Measurements from ENCODE around the gene PRKCH.

The PRKCH gene

DNA sequence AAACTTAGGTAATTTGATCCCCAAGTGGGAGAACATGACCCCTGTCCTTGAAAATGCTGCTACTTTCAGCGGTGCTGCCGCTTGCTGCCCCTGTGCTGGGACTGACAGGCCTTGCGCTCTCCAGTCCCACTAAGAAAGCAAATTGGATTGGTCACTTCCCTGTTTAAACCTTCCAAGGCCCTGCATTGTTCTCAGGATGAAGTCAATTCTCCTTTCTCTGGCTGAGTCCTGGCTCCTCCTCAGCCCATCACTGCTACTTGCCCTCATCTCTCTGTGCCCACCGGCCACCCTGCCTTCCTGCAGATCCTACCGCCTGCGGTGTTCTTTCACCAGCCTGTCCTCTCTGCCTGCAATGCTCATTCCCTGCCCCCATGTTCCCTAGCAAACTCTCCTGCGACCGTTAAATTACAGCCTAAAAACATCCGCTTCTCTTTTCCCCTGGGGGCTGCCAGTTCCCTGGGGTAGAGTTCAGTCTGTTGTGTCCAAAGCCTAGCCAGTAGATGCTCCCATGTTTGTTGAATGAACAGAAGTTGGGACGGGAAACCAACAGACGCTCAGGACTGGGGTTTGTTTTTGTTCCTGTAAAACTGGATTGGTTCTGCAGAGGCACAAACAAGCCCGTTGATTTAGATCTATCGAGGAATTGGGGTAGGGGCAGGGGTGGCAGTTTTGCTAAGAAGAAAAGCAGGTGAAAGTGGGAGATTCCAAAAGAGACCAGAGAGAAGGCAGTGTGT, 246.6 kb downstream of the PRKCH start:
- Histone ChIP-seq H3K4me3 (ENCODE audit: extremely low read depth, insufficient read depth, low read length, poor library complexity, severe bottlenecking) (no peak overlapping the region), H3K9me3 (ENCODE audit: control insufficient read depth, low read length) (no peaks in the 10 kb centered on the region), H3K36me3 (ENCODE audit: control insufficient read depth, insufficient read depth, low read length) (no peaks in the 10 kb centered on the region), H3K4me1 (ENCODE audit: control insufficient read depth, insufficient read depth, low read length, poor library complexity, severe bottlenecking) (peaks cover 83% of the 10 kb centered on the region), H3K27ac (ENCODE audit: low read depth, low read length, severe bottlenecking) (peak overlapping the region; percentile 67)
- WGBS, 2 experiments (ENCODE audit: insufficient coverage in 2 of 2) = 49 to 56% methylated on average over 13 of the region's 13 CpGs

DNA sequence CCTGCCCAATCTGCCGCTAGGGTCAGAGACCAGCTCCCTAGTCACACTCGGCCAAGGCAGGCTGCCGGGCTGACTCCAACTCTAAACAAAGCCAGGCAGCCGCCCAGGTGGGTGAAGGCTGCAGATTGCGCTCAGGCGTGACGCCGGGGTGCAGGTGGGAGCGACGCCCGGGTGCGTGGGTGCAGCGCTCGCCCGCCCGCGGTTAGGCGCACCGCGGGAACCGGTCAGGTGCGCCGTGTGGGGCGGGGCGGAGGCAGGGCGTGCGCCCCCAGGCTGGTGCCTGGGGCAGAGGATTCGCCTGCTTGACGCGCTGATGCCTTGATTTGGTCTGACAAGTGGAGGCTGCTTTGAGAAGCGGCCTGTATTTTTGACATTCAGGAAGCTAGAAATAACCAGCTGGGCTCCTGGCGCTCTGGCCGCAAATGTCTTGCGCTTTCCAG, 247.2 kb downstream of the PRKCH start:
- peaks cover 83% of the 10 kb centered on the region for H3K4me1 ChIP-seq (ENCODE audit: control insufficient read depth, insufficient read depth, low read length, poor library complexity, severe bottlenecking)
- H3K9me3 ChIP-seq (ENCODE audit: control insufficient read depth, low read length) = no peaks in the 10 kb centered on the region
- H3K27ac ChIP-seq (ENCODE audit: low read depth, low read length, severe bottlenecking) = peak overlapping the region; percentile 67
- 38 to 40% methylated on average over 31 to 33 of the region's 34 CpGs for WGBS, 2 experiments (ENCODE audit: insufficient coverage in 2 of 2)
- no peak overlapping the region for H3K4me3 ChIP-seq (ENCODE audit: extremely low read depth, insufficient read depth, low read length, poor library complexity, severe bottlenecking)
- H3K36me3 ChIP-seq (ENCODE audit: control insufficient read depth, insufficient read depth, low read length) = no peaks in the 10 kb centered on the region

DNA sequence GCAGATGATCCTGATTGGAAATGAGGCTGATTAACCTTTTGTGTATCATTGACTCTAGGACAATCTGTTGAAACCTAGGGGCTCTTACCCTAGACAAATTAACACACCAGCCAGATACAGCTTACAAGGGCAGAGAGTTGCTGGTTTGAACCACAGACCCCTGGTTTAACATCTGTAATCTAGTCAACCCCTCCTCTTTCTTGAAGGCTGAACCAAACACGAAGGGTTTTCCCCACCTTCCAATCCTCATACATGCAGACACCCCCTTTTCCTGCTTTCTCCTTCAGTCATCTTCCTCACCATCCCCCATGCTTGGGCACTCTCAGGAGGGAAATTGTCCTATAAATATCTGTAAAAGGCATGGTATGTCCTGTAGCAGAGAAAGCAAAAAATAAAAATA, 247.9 kb downstream of the PRKCH start:
- no peaks in the 10 kb centered on the region for H3K36me3 ChIP-seq (ENCODE audit: control insufficient read depth, insufficient read depth, low read length)
- no peaks in the 10 kb centered on the region for H3K9me3 ChIP-seq (ENCODE audit: control insufficient read depth, low read length)
- peaks cover 83% of the 10 kb centered on the region for H3K4me1 ChIP-seq (ENCODE audit: control insufficient read depth, insufficient read depth, low read length, poor library complexity, severe bottlenecking)
- H3K4me3 ChIP-seq (ENCODE audit: extremely low read depth, insufficient read depth, low read length, poor library complexity, severe bottlenecking) = no peak overlapping the region
- H3K27ac ChIP-seq (ENCODE audit: low read depth, low read length, severe bottlenecking) = no peak overlapping the region
- 83% methylated on average over 1 of the region's 1 CpG; no CpG with 5 or more reads in 1 of the 2 experiments for WGBS, 2 experiments (ENCODE audit: insufficient coverage in 2 of 2)

DNA sequence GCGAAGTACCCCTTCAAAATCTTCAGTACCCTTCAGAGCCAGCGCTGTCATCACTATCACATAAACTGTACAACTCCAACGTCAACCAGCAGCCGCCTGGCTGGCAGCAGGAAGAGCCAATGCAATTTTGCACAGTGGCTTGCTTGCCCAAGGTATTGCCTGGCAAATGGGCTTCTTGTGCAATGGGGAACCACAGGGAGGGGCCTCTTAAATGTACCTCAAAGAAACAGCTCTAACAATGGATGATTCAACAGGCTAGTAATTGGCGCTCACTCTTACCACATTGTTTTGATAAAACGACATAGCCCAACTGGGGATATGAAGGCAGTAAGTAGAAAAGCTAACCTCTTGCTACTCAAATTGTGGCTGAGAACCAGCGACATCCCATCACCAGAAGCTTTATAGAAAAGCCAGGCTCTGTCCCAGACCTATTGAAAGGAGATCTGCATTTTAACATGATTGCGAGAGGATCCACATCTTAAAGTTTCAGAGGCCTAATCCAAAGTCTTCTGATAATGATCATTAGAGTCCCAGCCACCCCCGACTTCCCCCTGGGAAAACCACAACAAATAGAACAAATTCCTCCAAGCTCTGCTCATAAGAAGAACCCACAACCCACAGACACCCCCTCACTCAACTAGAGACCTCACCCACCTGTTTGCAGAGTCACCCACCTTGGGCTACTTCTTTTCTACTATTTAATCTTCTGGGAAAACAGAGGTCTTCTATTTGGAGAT, 248.6 kb downstream of the PRKCH start:
- peaks cover 82% of the 10 kb centered on the region for H3K4me1 ChIP-seq (ENCODE audit: control insufficient read depth, insufficient read depth, low read length, poor library complexity, severe bottlenecking)
- no peaks in the 10 kb centered on the region for H3K36me3 ChIP-seq (ENCODE audit: control insufficient read depth, insufficient read depth, low read length)
- no peaks in the 10 kb centered on the region for H3K9me3 ChIP-seq (ENCODE audit: control insufficient read depth, low read length)
- H3K4me3 ChIP-seq (ENCODE audit: extremely low read depth, insufficient read depth, low read length, poor library complexity, severe bottlenecking) = no peak overlapping the region
- WGBS, 2 experiments (ENCODE audit: insufficient coverage in 2 of 2) = 88 to 96% methylated on average over 4 to 7 of the region's 9 CpGs
- peak overlapping the region; percentile 41 for H3K27ac ChIP-seq (ENCODE audit: low read depth, low read length, severe bottlenecking)

DNA sequence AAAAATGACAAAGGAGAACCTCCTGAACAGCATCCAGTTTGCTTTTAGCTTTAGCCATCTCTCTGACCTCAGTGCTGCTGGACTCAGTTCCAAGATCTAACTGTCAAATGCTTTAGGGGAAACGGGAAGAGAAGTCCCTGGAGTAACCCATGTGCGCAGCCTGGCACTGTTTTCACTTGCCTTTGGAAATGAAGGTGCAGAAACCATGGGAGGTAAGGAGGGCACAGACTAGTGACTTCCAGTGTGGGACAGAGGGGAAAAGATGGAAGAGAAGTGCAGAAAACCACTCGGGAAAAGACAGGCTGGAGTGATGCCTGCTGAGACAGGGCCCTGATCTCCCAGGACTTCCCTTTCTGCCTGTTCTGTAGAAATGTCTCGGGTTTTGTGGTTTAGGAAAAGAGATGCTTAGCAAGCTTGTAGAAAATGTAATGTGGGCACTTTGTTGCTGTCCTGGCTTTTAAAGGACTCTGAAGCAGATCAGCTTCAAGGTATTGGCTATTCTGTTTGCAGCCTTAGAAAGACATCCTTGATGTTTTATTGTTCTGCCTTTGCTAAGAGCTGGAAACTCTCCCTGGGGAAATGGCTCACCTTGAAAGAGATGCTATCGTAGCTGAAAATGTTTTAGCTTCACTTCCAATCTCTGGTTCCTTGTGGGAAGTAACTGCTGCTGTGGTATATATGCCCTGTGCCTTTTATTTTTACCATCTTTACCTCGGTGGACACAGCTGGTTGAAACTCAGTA, 249.3 kb downstream of the PRKCH start:
- peaks cover 81% of the 10 kb centered on the region for H3K4me1 ChIP-seq (ENCODE audit: control insufficient read depth, insufficient read depth, low read length, poor library complexity, severe bottlenecking)
- WGBS, 2 experiments (ENCODE audit: insufficient coverage in 2 of 2) = 91 to 93% methylated on average over 6 of the region's 6 CpGs
- H3K9me3 ChIP-seq (ENCODE audit: control insufficient read depth, low read length) = no peaks in the 10 kb centered on the region
- no peaks in the 10 kb centered on the region for H3K36me3 ChIP-seq (ENCODE audit: control insufficient read depth, insufficient read depth, low read length)
- peak overlapping the region; percentile 41 for H3K27ac ChIP-seq (ENCODE audit: low read depth, low read length, severe bottlenecking)
- no peak overlapping the region for H3K4me3 ChIP-seq (ENCODE audit: extremely low read depth, insufficient read depth, low read length, poor library complexity, severe bottlenecking)

DNA sequence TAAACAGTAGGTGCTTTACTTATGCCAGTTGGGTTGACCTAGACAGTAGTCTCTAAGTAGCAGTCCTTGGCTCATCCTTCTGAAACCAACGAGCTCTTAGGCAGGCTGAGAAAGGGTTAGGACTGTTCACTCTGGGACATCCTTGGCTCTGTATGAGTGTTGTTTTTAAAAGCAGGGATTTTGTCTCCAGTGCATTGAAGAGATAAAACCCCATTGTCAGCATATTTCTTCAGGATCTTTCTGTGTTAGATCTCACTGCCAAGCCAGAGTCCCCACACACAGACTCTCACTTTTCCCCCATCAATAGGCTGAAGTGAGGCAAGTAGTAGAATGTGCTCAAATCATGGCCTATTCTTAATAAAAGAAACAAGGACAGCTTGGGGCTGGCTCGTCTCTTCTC, 250.5 kb downstream of the PRKCH start:
- Histone ChIP-seq H3K4me3 (ENCODE audit: extremely low read depth, insufficient read depth, low read length, poor library complexity, severe bottlenecking) (no peak overlapping the region), H3K9me3 (ENCODE audit: control insufficient read depth, low read length) (no peaks in the 10 kb centered on the region), H3K4me1 (ENCODE audit: control insufficient read depth, insufficient read depth, low read length, poor library complexity, severe bottlenecking) (peaks cover 78% of the 10 kb centered on the region), H3K36me3 (ENCODE audit: control insufficient read depth, insufficient read depth, low read length) (no peaks in the 10 kb centered on the region), H3K27ac (ENCODE audit: low read depth, low read length, severe bottlenecking) (no peak overlapping the region)
- WGBS, 2 experiments (ENCODE audit: insufficient coverage in 2 of 2) = 94 to 100% methylated on average over 2 of the region's 2 CpGs

DNA sequence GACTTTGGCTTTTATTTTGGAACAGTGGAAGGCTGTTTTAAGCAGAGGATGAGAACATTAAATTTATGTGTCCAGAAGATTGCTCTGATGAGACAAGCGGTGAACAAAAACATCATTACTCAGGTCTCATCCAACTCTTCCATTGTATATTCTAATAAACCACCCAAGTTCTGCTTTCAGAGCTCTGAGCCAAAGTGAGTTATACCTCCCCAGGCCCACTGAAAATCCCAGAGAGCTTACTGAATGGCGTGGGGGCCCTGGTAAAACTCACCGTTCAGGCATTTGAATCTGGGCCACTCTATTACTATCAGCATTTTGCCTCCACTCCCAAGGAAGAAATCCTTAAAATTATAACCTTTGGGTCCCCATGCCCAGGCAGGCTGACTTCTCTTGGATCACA, 251.9 kb downstream of the PRKCH start:
- no peak overlapping the region for H3K4me3 ChIP-seq (ENCODE audit: extremely low read depth, insufficient read depth, low read length, poor library complexity, severe bottlenecking)

DNA sequence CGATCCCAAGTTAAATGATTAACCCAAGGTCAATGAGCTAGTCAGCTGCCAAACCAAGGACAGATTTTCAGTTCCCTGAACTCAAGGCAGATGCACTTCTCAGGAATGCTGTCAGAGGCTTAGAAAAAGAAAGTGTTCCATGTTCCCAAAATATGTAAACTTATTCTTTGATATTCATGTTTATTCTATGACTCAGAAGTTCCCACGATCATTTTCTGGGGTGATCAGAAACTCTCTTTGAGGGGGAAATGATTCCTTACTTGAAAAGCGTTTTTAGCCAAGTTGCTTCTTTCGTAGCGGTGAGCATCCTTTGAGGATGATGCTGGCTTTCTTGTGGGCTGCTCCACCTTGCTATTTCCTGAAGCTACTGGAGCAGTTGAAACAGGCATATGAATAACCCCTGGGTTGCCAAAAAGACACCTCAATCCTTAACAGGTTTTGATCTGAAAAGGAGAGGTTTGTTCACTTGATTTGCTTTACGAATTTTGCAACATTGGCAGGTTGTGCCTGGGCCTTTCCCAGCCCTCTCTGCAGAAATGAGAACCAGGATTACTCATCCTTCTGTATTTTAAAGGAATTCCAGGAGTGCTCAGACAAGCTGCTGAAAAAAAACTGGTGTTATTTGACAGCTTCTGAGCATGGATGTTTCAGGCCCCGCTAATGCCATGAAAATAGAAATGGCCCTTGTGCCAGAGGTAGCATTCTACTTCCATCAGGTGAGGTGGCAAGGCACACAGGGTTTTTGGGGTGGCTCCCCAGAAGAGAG, 252.6 kb downstream of the PRKCH start:
- WGBS, 2 experiments (ENCODE audit: insufficient coverage in 2 of 2) = 86 to 90% methylated on average over 2 to 6 of the region's 7 CpGs
- H3K27ac ChIP-seq (ENCODE audit: low read depth, low read length, severe bottlenecking) = peak overlapping the region; percentile 57
- peaks cover 61% of the 10 kb centered on the region for H3K4me1 ChIP-seq (ENCODE audit: control insufficient read depth, insufficient read depth, low read length, poor library complexity, severe bottlenecking)
- H3K4me3 ChIP-seq (ENCODE audit: extremely low read depth, insufficient read depth, low read length, poor library complexity, severe bottlenecking) = no peak overlapping the region
- no peaks in the 10 kb centered on the region for H3K9me3 ChIP-seq (ENCODE audit: control insufficient read depth, low read length)
- H3K36me3 ChIP-seq (ENCODE audit: control insufficient read depth, insufficient read depth, low read length) = no peaks in the 10 kb centered on the region

More for the DNA sequence above, 251.9 kb downstream of the PRKCH start:
- peaks cover 67% of the 10 kb centered on the region for H3K4me1 ChIP-seq (ENCODE audit: control insufficient read depth, insufficient read depth, low read length, poor library complexity, severe bottlenecking)
- no peaks in the 10 kb centered on the region for H3K36me3 ChIP-seq (ENCODE audit: control insufficient read depth, insufficient read depth, low read length)
- H3K27ac ChIP-seq (ENCODE audit: low read depth, low read length, severe bottlenecking) = peak overlapping the region; percentile 57
- WGBS, 2 experiments (ENCODE audit: insufficient coverage in 2 of 2) = 100% methylated on average over 1 to 2 of the region's 3 CpGs
- no peaks in the 10 kb centered on the region for H3K9me3 ChIP-seq (ENCODE audit: control insufficient read depth, low read length)

DNA sequence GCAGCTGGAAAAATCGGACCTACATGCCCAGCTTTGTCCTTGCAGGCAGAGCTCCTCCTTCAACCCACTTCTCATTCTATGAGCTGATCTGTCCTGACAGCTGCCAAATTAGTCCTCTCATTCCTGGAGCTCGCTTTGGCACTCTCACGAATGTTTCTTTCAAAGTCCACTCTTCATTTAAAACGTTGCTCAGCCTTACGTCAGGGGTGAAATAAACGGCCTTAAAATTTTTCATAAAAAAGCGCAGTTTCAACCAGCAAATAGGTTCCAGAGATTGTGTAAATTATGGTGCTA, 253.1 kb downstream of the PRKCH start:
- 70 to 78% methylated on average over 3 to 5 of the region's 7 CpGs for WGBS, 2 experiments (ENCODE audit: insufficient coverage in 2 of 2)

DNA sequence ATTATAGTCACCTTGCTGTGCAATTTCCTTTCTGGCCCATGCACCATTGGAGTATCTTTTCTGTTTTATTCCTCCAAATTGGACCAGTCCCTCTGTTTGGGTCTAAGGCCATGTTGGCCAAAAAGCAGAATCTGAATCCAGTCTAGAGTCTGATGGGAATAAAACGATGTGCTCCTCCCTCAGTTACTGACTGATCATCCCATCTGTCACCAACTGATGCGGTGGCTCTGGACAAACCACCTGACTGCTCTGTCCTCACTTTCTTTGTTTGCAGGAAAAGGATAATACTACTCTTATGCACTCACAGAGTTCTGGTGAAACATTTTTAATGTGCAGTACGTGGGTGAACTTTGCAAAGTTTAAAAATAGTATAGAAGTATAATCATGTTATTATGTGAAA, 253.7 kb downstream of the PRKCH start:
- H3K4me1 ChIP-seq (ENCODE audit: control insufficient read depth, insufficient read depth, low read length, poor library complexity, severe bottlenecking) = peaks cover 49% of the 10 kb centered on the region
- no peaks in the 10 kb centered on the region for H3K9me3 ChIP-seq (ENCODE audit: control insufficient read depth, low read length)

More for the DNA sequence above, 253.1 kb downstream of the PRKCH start:
- H3K4me1 ChIP-seq (ENCODE audit: control insufficient read depth, insufficient read depth, low read length, poor library complexity, severe bottlenecking) = peaks cover 55% of the 10 kb centered on the region
- H3K4me3 ChIP-seq (ENCODE audit: extremely low read depth, insufficient read depth, low read length, poor library complexity, severe bottlenecking) = no peak overlapping the region
- H3K27ac ChIP-seq (ENCODE audit: low read depth, low read length, severe bottlenecking) = peak overlapping the region; percentile 57
- H3K9me3 ChIP-seq (ENCODE audit: control insufficient read depth, low read length) = no peaks in the 10 kb centered on the region
- no peaks in the 10 kb centered on the region for H3K36me3 ChIP-seq (ENCODE audit: control insufficient read depth, insufficient read depth, low read length)

More for the DNA sequence above, 253.7 kb downstream of the PRKCH start:
- 100% methylated on average over 1 of the region's 3 CpGs; no CpG with 5 or more reads in 1 of the 2 experiments for whole genome bisulfite sequencing, 2 experiments (ENCODE audit: insufficient coverage in 2 of 2)
- Histone ChIP-seq H3K27ac (ENCODE audit: low read depth, low read length, severe bottlenecking) (no peak overlapping the region), H3K36me3 (ENCODE audit: control insufficient read depth, insufficient read depth, low read length) (no peaks in the 10 kb centered on the region), H3K4me3 (ENCODE audit: extremely low read depth, insufficient read depth, low read length, poor library complexity, severe bottlenecking) (no peak overlapping the region)

All from mesodermal cell (in vitro differentiated cells).